GM19452 (cell line): Measurements from ENCODE around the gene OSBPL6.
A peak's percentile ranks its signal among the peaks of the same experiment; 100 is the strongest.
"Not testable (repeated sequence)": the region's sequence is repeated elsewhere in the genome, so short reads cannot be mapped to it uniquely, and the experiment has no call there.

Experiments
- ATAC-seq: cut with Tn5 transposase; IDR thresholded peaks from one replicate; pipeline ENCODE4 v1.9.1; 2021; ENCODE audit not compliant: unreplicated experiment

OSBPL6 gene

GRCh38 chr2:178394859-178395258 is 200.5 kb downstream of the OSBPL6 start:
- no peak for ATAC-seq

- ATAC-seq, result no peak
Observed at GRCh38 chr2:178395295-178395694, 201.0 kb downstream of the OSBPL6 start.

DNA sequence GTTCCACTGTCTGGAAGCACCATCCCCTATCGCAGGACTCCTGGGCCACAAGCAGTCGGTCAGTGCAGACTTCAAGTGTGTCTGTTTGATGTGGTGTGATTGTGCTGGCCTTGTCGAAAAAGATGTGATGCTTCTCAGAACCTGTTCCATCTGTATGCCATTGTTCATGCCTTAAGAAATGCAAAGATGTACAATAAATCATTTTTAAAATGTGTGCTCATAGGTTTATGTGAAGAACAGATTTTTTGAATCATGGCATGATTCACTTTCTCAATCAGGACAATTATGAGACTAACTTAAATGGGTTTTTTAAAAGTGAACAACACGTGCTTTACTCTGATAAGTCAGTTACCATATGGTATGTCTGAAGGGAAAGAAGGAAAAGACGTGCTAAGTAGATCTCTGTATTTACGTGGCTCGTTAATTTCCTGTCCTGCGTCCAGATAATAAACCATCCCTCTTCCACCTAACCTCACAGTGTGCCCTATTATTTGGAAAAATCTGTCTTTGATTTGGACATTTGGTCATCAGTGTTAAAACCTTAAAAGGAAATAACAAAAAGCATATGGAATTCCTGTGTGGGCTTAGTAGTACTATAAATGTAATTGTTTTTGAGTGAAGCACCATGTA is 201.7 kb downstream of the OSBPL6 start:
- no peak for ATAC-seq

DNA sequence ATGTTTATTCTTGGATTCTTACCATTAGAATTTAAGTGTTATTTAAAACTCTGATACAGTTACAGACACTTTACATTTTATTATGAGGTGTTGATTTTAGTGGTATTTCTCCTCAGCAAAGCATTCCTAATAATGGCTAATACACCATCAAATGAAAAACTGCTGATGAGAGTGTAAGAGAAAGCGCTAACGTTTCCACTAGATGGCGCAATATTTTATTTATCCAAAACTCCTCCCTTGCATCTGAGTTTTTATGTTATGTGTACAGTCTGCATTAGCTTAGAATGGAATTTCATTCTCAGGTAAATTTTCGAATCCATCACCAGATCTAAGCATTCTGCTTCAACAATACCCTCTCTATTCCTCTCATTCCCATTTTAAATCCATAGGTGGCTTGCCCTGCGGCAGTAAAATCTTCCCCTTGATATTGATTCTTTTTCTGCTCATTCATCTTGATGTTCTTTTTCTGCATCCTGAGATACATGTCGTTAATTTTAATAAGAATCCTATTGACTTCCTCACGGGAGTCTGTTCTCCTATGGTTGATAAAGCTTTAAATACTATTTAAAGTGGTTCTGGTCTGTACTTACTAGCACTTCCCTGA is 202.8 kb downstream of the OSBPL6 start:
- ATAC-seq, result no peak

GRCh38 chr2:178401994-178402437 is 207.7 kb downstream of the OSBPL6 start:
- ATAC-seq, result no peak

- peak; percentile 44 for ATAC-seq
Observed at GRCh38 chr2:178403671-178404306, 209.5 kb downstream of the OSBPL6 start.

DNA sequence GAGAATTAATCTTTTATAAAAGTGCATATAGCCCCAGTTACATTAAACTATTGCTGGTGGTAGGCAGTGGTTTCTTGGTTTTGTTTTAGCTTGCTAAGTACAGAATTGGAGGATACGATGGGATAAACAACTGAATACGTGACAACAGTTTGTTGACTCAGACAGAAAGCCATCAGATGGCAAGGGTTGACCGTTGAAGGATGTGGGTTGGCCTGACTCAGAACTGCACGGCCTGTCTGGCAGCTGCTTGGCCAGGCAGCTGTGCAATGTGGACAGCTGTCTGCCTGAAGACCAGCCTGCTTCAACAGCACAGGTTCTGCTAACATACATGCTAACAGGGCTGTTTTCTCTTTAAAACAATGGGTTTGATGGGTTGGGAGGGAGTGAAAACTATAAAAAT is 210.1 kb downstream of the OSBPL6 start:
- ATAC-seq, result peak; percentile 100

DNA sequence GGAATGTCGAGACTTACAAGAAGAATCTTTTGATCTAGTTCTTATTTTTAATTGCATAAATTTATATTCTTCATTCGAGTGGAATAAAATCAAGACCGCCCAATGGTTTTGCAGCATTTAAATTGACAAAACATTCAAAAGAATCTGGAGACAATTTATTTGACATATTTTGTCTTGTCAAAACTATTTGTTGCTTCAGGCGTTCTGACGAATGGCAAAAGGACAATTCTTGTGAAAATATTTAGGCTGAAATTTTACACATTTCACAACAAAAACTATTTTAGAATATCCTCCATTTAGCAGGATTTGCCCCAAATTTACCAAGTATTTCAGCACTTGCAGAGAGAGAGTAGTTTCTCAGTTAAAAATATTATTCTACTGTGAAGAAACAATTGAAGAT is 214.9 kb downstream of the OSBPL6 start:
- ATAC-seq, result no peak

GRCh38 chr2:178412047-178412446 is 217.7 kb downstream of the OSBPL6 start:
- no peak for ATAC-seq

DNA sequence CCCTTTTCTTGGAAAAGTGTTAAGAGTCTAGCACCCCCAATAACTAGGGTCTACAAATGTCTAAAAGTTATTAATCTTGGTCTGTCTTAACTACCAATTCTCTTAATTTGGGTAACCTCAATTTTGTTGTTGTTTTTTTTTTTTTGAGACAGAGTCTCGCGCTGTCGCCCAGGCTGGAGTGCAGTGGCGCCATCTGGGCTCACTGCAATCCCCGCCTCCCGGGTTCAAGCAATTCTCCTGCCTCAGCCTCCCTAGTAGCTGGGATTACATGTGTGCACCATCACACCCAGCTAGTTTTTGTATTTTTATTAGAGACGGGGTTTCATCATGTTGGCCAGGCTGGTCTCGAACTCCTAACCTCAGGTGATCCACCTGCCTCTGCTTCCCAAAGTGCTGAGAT is 218.1 kb downstream of the OSBPL6 start:
- ATAC-seq, result not testable (repeated sequence)

DNA sequence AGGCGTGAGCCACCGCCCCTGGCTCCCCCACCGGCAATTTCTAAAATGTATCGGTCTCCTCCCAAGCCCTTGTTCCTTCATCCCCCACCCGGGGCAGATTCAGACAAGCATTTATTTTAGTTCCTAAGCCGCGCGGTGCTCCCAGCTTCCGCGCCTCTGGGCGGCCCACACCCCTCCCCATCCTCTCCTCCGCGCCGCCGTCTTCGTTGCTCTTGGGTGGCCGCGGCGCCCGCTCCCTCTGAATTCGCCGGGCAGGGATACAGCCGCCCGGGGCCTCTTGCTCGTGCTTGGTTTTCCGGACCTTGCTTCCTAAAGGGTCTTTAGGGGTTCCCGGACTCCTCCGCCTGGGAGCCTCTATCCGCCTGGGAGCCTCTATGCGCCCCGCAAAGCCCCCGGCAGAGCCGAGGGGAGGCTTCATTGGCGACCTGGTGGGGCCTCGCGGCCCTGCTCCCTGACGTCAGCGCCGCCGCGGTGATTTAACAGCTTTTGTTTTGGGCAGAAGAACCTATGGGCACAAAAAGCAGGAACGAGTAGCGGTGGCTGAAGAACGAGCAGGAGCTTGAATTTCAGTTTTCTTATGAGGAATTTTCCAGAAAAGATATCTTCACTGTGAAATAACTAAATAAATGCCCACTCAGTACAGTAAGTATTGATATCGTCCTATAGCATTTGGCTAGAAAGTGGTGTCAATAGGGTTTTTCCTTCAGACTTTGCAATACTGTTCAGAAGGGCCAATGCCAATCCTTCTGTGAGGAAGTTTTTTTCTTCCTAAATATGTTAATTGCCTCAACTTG is 219.4 kb downstream of the OSBPL6 start:
- peak; percentile 82 for ATAC-seq

DNA sequence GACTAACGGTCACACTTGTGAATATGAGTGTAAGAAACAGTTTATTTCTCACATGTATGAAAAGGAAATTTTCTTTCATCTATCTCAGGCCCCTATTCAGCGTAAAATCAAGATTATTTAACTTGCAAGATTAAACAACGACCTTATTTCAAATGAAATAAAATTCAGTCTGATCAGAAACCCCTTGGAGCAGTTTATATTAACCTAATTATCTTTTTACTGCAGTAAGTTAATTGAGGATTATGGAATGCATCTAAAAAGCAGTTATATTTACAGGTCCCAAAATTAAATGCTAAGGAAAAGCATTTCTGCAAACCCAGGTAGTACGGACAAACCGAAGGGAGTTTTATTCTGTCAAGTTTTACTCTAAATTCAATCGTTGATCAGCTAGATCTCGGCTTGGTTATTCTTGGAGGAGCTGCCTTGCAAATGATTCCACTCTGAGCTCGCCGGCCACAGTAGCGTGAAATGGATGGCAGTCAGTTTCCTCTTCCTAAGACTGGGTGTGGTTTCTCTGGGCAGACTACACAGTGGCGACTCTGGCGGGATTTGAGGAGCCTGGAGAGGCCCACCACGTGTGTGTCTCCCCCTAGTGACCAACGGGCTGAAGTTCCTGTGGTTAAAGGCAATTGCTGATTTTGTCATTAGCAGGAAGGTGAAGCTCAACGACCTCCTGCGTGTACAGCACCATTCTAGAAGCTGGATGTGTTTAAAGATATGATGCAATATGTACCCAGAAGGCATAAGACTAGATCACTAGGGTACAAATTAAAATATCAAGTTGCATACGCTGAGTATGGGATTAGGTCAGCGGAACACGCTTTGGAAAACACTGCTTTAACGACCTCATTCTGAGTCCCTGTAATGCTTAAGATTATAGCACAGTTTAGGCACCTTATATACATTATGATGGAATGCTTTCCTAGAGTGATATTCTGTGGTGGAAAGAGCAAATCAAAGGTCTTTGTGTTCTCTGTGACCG is 220.2 kb downstream of the OSBPL6 start:
- ATAC-seq, result peak; percentile 76

DNA sequence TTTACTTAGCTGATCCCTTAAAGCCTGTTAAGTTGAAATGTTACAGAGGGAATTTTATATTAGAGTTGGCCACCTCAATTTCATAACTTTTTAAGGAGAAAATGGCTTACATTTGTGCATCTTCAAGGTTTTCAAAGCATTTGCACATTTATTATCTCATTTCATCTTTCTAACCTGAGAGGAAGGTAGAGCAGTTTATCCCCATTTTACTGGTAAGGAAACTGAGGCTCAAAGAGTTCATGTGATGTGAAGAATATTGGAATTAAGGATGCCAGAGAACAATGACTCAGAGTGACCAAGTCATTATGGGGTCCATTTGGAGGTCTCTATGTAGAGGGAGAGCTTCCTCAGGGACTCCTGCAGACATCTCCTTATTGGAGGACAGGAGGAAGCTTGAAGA is 221.7 kb downstream of the OSBPL6 start:
- ATAC-seq, result no peak

DNA sequence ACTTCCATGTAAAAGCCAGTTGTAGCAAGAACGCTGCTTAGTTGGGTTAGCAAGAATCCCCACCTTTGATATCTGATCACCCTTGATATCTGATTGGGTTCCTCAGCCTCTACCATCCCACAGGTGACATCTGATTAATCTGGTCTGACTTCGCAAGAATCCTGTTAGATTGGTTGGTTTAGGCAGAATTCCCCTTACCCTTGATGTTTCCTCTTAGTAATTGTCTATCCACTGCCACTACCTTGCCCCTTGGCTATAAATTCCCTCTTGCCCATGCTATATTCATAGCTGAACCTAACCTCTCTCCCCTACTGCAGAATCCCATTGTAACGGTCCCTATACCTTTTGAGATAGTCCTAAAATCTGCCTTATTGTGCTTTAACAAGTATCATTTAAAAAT is 223.6 kb downstream of the OSBPL6 start:
- ATAC-seq, result no peak

DNA sequence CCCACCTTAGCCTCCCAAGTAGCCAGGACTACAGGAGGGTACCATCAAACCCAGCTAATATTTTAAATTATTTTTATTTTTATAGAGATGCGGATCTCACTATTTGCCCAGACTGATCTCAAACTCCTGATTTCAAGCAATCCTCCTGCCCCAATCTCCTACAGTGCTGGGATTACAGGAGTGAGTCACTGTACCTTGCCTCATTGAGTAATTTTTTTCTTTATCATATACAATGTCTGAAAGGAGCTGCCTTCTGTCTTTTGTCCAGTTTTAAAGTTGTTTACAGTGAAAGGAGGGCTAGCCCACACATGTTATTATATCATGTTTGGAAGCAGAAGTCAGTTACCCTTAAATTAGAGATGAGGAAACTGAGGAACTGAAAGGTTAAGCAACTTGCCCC is 224.1 kb downstream of the OSBPL6 start:
- no peak for ATAC-seq

GRCh38 chr2:178419123-178419522 is 224.8 kb downstream of the OSBPL6 start:
- ATAC-seq, result no peak

- ATAC-seq, result no peak
Observed at GRCh38 chr2:178420463-178420999, 226.2 kb downstream of the OSBPL6 start.

- ATAC-seq, result no peak
Observed at GRCh38 chr2:178422097-178422496, 227.8 kb downstream of the OSBPL6 start.

DNA sequence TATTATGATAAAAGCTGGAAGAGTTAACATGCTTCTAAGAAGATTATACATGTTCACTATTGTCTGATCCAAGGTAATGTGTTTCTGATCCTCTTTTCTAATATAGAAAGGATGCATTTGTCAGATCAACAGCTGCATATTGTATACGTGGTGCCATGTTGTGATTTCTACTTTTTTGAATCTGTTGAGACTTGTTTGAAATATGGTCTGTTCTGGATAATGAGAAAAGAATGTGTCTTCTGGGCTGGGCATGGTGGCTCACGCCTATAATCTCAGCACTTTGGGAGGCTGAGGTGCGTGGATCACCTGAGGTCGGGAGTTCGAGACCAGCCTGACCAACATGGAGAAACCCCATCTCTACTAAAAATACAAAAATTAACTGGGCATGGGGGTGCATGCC is 229.4 kb downstream of the OSBPL6 start:
- not testable (repeated sequence) for ATAC-seq

- no peak for ATAC-seq
Observed at GRCh38 chr2:178425255-178425827, 231.0 kb downstream of the OSBPL6 start.
